Astrocyte of the cerebellum (primary cell): ENCODE measurements around the gene ISLR.
A peak's percentile ranks its signal among the peaks of the same experiment; 100 is the strongest.

Experiments used
- DNase-seq: peaks from one replicate; pipeline ENCODE4 v3.0.0-alpha.2; 2011; ENCODE audit warnings: low read depth
- H3K4me3 ChIP-seq: 2 replicates; pipeline ENCODE4 v1.5.1; 2011; ENCODE audit warnings: mild to moderate bottlenecking, low read depth, low read length, moderate library complexity
- in situ Hi-C: cut with HindIII; loops from 2 replicates; pipeline ENCODE4 v1.10.0; 2017; ENCODE audit warnings: low sequenced_read_pairs
- TF ChIP-seq, protein P1 (sequence below): IDR thresholded peaks from 2 replicates; pipeline ENCODE4 v1.5.1; 2012; ENCODE audit warnings: low read length, low read depth, moderate library complexity, mild to moderate bottlenecking; ENCODE audit errors: missing control alignments

ISLR gene

DNA sequence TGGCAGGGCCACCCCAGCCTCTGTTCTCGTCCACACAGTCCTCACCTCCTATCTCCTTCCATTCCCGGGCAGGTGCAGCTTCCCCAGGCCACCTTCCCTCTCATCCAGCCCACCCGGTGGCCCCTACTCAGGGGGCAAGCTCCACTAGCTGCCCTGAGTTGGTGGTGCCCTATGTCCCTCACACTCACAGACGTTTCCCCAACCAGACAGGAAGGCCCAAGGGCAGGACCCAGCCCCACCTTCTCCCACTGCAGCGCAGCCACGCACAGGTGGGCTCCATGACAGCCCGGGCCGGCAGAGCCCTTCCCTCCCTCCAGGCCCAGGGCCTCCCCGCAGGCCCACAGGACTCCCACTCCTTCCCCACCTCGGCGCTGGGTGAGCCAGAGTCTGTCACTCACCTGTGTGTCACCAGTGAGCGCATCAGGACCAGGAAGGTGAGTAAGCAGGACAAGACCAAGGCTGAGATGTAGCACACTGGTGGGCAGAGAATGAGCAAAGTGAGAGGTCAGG is 11.1 kb downstream of the ISLR start:
- TF ChIP-seq, protein P1, sequence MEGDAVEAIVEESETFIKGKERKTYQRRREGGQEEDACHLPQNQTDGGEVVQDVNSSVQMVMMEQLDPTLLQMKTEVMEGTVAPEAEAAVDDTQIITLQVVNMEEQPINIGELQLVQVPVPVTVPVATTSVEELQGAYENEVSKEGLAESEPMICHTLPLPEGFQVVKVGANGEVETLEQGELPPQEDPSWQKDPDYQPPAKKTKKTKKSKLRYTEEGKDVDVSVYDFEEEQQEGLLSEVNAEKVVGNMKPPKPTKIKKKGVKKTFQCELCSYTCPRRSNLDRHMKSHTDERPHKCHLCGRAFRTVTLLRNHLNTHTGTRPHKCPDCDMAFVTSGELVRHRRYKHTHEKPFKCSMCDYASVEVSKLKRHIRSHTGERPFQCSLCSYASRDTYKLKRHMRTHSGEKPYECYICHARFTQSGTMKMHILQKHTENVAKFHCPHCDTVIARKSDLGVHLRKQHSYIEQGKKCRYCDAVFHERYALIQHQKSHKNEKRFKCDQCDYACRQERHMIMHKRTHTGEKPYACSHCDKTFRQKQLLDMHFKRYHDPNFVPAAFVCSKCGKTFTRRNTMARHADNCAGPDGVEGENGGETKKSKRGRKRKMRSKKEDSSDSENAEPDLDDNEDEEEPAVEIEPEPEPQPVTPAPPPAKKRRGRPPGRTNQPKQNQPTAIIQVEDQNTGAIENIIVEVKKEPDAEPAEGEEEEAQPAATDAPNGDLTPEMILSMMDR, result no peak
- in situ Hi-C loops, result loop anchor here (5.0 kb wide), 1 partner anchor 53 kb away; the partner anchor contains the start of gene CCDC33
- H3K4me3 ChIP-seq, result no peak overlapping the region
- no peak for DNase-seq

- in situ Hi-C loops, result no loop called here
- TF ChIP-seq, protein P1, result no peak
- DNase-seq, result no peak
- H3K4me3 ChIP-seq, result no peak overlapping the region
These were observed 12.3 kb downstream of the ISLR start for GRCh38 chr15:74185710-74186348.

GRCh38 chr15:74188216-74188615 is 14.7 kb downstream of the ISLR start:
- DNase-seq, result no peak
- in situ Hi-C loops, result no loop called here
- no peak overlapping the region for H3K4me3 ChIP-seq
- TF ChIP-seq, protein P1, result no peak

GRCh38 chr15:74191798-74192197 is 18.3 kb downstream of the ISLR start:
- TF ChIP-seq, protein P1, result no peak
- no peak overlapping the region for H3K4me3 ChIP-seq
- DNase-seq, result no peak
- in situ Hi-C loops, result no loop called here

DNA sequence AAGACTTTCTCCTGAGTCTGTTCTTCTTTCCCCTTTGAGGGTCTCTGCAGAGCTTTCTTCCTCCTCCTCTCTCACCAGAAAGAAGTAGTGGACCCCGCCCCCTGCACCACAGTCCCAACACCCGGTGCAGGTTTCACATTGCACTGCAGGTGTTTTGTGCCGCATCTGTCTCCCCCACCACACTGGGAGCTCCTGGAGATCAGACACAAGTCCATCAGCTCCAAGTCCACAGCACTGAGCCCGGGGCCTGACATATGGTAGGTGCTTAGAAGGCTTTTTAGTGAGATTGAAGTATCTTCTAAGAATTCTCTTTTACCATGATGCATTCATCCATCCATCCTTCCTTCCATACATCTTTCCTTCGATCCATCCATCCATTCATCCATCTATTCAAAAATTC is 19.2 kb downstream of the ISLR start:
- no peak for DNase-seq
- no peak overlapping the region for H3K4me3 ChIP-seq
- TF ChIP-seq, protein P1, result no peak
- in situ Hi-C loops, result no loop called here

DNA sequence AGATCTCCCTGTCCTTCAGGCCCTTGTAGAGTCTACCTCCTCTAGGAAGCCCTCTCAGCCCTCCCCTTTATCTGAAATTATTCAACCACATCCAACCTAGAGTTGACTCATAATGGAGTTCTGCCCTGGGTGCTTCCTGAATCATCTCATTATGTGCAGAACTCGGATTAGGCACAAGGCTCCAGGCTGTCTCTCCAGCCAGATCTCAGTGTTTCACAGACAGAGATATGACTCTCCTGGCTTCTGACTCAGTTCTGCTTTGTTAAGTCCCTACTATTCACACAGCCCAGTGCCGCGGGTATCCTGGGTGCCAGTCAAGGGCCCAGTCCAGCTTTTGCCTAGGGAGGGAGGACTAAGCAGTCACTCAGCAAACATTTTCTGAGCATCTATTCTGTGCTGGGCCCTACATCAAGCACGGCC is 19.8 kb downstream of the ISLR start:
- in situ Hi-C loops, result no loop called here
- H3K4me3 ChIP-seq, result no peak overlapping the region
- DNase-seq, result peak; percentile 66
- TF ChIP-seq, protein P1, result no peak
